Smooth muscle cell of trachea (primary cell): ENCODE results near the gene PPP3R1. TPM values are rescaled to one million over a fixed set of nuclear protein-coding genes. Genes with fewer than 3 reads are reported as not detected.

ENCODE experiments used
- total RNA-seq: library from RNA; depleted of rRNA; stranded (reverse); fragments of >200 nt; gene quantifications from 2 replicates; pipeline ENCODE4 v1.2.1, GENCODE V29; 2014

The PPP3R1 gene, protein sequence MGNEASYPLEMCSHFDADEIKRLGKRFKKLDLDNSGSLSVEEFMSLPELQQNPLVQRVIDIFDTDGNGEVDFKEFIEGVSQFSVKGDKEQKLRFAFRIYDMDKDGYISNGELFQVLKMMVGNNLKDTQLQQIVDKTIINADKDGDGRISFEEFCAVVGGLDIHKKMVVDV
- total RNA-seq: 18.0 and 38.7 TPM in 2 replicates

GRCh38 chr2:68252400-68253218, at the start of gene PPP3R1:
TSS of gene PPP3R1 (minus strand) at chr2:68252532. CDS start at chr2:68252127, 405 bp downstream.

GRCh38 chr2:68157402-68158133, 94.8 kb downstream of the PPP3R1 start, which contains the start of gene PNO1:
TSS of gene PNO1 (plus strand) at chr2:68157888. CDS start at chr2:68157935, 47 bp downstream.

Other genes with a start within 250 kb of the PPP3R1 start
- 17.5 and 23.9 TPM in 2 replicates for gene C1D, start 189.5 kb downstream of the PPP3R1 start, total RNA-seq
- 8.7 and 10.9 TPM in 2 replicates for gene PNO1, start 94.6 kb downstream of the PPP3R1 start, total RNA-seq
- gene CNRIP1, start 67.4 kb upstream of the PPP3R1 start, total RNA-seq: 23.0 and 28.1 TPM in 2 replicates
- under 0.01 TPM in 1 of 2 replicates, not detected in the other for gene PLEK, start 112.8 kb upstream of the PPP3R1 start, total RNA-seq
- 0.29 and 0.33 TPM in 2 replicates for gene FBXO48, start 214.8 kb upstream of the PPP3R1 start, total RNA-seq
- 3.8 and 5.8 TPM in 2 replicates for gene APLF, start 215.1 kb upstream of the PPP3R1 start, total RNA-seq